HG03457 (cell line): Measurements from ENCODE around the gene KMO.

ENCODE experiments used
- ATAC-seq: cut with Tn5 transposase; IDR thresholded peaks from one replicate; pipeline ENCODE4 v1.9.1; 2021; ENCODE audit warnings: moderate number of reproducible peaks; ENCODE audit not compliant: unreplicated experiment

The KMO gene

GRCh38 chr1:241592273-241592958, 60.2 kb downstream of the KMO start:
- ATAC-seq: peak; percentile 81

DNA sequence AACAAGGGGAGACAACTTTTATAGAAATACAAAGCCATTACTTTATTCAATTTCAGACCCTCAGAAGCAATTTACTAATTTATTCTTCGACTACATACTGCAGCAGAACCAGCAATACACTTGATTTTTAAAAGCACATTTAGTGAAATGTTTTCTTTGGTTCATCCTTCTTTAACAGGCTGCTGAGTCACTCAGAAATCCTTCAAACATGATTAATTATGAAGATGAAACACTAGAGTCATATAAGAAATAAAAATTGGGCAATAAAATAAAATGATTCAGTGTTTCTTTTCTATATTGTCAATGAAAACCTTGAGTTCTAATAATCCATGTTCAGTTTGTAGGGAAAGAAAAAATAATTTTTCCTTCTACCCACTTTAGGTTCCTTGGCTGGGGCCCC, 61.0 kb downstream of the KMO start:
- no peak for ATAC-seq

DNA sequence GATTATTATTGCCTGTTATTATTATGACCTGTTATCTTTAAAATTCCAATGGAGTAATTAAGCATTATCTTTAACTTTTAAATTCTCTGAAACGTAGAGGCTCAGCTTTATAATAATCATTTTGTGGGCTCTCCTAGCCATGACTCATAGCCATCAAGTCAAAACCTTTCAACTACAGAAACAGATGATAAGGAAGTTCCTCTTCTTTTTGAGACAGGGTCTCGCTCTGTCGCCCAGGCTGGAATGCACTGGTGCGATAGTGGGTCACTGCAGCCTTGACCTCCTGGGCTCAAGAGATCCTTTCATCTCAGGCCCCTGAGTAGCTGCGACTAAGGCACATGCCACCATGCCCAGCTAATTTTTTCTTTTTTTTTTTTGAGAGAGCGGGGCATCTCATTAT, 64.5 kb downstream of the KMO start:
- ATAC-seq: no peak

DNA sequence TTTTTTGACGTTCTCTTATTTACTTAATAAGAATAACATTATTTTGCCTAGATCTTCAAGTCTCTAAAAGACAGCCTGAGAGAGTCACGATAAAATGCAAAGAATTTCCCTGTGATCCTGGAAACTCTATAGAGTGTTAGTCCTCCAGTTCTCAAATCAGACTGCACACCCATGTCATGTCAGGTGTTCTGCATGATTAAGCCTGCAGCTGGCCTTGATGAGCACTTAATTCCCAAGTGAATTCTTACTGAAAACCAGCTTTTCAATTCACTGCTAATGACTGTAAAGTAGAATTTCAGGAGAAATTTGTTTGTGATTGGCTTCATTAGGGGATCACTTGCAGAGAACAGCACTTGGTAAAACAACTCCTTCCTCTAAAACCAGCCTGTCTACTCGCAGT, 66.1 kb downstream of the KMO start:
- ATAC-seq: no peak

- ATAC-seq: peak; percentile 93
Measured at GRCh38 chr1:241600496-241600901, 68.3 kb downstream of the KMO start.

DNA sequence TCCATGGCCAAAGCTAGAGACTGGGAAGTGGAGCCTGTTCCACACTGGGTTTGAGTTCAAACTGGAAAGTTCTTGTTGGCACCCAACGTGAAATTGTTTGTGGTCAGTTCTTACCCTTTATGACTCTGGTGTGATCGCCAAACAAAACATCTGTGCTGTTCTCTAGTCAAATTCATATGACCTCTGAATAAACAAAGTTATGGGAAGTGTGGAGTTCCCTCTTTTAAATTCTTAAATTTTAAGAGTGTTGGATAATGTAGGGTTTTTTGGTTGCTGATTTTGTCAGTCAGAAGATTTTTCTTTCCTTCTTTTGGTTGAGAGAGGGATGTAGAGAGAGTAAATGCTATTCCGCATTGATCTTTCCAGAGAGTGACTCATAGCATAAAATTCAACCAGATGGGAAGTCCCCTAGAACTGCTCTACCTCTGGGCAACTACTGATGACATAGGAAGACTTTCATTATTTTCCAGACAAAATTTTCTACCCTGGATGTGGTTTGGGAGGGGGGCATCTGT, 71.6 kb downstream of the KMO start:
- ATAC-seq: no peak

DNA sequence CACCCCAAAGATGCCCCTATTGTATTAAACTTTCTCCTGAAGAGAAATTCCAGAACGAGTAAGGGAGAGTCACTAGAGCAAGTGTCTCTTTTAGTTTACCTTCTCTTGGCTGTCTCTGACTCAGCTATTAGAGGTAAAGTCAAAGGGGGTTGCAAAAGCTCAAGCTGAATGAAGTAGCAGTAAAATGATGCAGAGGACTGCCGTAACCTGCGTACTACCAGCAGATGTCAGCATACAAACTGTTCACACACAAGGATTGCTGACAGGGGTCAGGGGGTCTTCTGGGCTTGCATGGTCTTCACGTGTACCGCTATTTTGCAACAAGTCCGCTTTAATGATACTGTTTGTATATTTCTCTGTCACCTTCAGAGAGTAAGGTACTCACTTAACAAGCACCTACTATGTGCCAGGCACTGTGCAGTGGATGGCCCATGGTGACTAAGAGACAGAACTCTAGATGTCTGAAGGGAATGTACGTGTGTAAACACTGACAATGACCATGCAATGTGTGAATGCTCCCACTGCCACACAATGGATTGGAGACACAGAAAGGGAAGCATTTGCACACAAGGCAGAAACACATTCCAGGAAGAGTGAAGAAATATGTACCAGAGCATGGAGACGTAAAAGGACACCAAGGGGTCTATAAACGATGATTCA, 73.1 kb downstream of the KMO start:
- ATAC-seq: no peak

DNA sequence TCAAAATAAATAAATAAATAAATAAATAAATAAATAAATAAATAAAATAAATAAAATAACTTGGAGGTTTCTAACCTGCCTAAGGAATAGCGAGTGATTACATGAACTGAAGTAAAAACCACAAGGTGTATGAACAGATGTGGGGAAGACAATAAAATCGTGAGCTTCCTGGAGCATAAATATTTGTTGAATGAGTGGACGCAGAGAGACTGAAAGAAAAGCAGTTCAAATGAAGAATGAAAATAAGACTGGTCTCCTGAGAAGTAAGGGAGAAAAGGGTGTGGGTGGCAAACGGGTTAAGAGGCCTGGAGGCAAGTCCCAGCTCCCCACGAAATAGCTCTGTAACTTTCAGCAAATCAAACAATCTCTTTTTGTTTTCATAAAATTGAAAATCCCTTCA, 74.4 kb downstream of the KMO start:
- ATAC-seq: no peak

DNA sequence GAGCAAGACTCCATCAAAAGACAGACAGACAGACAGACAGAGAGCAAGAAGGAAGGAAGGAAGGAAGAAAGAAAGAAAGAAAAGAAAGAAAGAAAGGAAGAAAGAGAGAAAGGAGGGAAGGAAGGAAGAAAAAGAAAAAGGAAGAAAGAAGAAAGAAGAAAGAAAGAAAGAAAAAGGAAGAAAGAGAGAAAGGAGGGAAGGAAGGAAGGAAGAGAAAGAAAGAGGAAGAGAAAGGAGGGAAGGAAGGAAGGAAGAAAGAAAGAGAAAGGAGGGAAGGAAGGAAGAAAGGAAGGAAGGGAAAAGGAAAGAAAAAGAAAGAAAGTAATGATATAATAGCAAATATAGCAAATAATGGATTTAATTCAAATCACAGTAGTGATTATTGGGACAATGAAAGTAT, 75.3 kb downstream of the KMO start:
- ATAC-seq: no peak

DNA sequence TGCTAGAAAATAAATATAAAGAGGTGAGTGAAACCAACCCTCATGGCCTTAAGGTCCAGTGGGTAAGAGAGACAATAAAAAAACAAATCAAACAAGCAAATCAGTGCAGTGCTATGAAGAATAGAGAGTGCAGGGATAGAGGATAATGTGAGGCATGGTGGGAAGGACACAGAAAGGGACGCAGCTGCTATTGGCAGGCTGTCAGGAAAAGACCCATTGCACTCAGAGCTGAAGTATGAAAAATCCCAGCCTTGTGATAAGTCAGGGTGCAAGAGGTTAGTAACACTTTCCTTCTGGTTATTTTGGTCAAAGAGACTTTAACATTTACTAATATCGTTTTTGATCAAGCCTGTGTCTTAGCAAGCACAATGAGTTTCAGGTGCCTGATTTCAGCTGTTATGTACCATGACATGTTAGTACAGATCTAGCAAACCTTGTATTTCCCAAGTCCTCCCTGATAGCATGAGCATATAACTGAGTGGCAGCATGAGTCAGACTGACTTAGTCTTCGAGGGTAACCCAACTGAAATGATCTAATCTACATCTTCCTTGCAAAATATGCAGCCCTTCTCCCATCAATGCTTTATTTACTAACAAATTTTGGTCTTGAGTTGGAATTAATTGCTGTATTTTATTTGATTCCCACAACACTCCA, 76.3 kb downstream of the KMO start:
- no peak for ATAC-seq

GRCh38 chr1:241610056-241610815, 78.1 kb downstream of the KMO start:
- no peak for ATAC-seq

GRCh38 chr1:241611063-241611462, 78.9 kb downstream of the KMO start:
- peak; percentile 85 for ATAC-seq

- no peak for ATAC-seq
Measured at GRCh38 chr1:241611736-241612135, 79.6 kb downstream of the KMO start.

DNA sequence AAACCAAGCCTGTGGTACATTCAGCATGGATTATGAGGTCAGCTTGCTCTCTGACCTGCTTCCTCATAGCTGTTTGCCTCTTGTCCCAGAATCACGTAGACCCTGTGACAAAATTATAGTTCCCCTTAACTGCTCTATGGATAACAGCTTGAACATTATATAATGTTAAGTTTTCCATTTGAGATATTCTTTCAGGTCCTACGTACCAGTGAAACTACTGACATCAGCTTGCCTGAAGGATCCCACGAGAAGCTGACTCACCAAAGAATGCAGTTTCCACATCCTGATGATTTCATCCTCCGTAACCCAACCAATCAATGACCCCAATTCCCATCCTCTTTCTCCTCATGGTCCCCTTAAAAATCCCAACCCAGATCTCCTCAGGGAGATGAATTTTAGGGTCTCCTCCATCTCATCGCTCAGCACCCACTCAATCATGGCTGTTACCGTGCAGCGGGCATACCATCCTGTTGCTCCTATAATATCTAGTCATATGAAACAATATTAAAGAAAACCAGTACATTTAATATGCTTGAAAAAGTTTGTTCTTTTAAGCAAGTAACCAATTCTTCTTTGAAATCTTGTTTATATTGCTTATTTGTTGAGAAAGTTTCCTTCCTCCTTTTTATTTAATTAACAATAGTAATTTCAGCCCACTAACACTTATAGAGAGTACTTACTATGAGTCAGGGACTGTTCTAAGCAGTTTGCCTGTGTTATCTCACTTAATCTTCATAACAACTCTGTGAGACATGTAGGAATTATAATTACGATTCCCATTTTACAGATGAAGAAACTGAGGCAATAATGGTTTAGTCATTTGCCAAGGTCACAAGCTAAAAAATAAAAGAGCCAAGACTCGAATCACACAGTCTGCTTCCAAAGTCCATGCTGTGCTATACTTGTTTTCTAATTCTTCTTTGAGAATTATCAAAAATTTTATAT, 80.6 kb downstream of the KMO start:
- no peak for ATAC-seq

DNA sequence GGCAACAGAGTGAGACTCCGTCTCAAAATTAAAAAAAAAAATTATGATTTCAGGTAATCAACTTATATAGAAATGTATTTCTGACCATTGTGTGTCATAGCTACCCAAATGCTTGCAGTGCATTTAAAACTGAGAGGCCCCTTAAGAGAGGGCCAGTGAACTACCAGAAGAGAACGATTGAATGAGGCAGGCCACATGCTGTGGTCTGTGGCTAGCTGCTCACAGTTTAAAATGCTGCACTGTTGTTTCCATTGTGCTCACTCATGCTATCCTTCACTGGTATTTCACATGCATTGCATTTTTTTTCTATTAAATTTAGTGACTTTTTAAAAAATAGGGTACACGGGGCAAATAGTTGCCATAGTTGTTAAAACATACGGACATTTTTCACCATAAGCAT, 82.0 kb downstream of the KMO start:
- ATAC-seq: no peak

GRCh38 chr1:241614572-241614971, 82.4 kb downstream of the KMO start:
- ATAC-seq: no peak

DNA sequence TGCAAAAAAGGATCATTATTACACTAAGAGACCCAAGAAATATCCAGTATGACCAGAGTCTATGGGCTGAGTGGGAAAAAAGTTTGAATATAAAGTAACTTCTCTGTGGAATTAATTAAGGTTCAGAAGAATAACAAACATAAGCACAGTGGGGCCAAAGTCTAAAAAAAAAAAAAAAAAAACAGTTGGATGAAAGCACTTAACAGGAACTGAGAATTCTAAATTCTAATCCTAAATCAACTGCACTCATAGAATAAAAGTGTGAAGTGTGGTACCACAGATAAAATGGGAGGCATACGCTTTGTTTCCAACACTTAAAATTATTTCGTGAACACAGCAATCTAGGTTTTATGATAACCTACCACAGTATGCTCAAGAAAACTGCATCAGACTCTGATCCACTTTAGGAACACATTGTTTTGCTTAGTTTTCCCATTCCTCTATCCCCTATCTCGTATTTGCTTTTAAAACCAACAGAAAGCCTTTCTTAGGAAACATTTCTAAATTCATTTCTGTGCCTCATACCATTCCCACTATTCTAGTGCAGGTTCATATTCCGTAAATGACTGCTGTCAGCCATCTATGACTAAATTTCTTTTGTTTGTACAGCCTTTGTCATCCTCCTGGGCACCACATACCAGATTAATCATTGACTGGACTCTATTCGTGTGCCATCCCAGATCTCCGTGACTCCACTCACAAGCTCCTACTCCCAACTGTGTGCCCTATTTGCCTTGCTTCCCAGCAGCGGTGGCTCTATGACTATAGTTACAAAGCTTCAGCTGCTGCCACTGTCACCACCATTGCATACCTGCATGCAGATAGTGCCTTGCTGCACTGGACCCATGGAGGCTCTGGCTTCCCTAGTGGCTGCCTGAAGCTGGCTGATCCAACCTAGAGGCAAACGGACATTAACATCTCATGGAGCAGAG, 83.1 kb downstream of the KMO start:
- no peak for ATAC-seq

GRCh38 chr1:241617426-241617825, 85.2 kb downstream of the KMO start:
- no peak for ATAC-seq

DNA sequence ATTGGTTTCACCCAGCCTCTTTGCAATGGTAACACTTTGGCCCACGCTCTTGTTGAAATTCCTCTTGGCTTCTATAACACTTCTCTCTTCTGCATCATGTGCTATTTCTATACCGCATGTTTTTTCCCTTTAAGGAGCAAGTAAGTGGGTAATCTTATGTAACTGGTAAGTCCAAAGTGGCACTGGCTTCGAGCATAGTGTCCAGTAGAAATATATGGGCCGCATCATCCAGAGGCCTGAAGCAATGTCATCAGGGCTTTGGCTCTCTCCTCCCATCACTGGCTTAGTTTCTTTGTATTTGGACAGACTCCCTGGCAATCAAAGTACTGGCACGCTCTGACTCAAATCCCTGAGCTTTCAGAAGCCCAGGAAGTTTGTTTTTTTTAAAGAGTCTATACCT, 90.5 kb downstream of the KMO start:
- ATAC-seq: no peak
